Fibroblast of villous mesenchyme (primary cell): ENCODE measurements around the gene TTYH3. TPM values are rescaled to one million over a fixed set of nuclear protein-coding genes. Genes with fewer than 3 reads are reported as not detected.

Experiments
- DNase-seq: peaks from one replicate; pipeline ENCODE4 v3.0.0-alpha.2; 2010; ENCODE audit warnings: low read depth
- H3K4me3 ChIP-seq: 2 replicates; pipeline ENCODE4 v1.5.1; 2011; ENCODE audit warnings: low read depth, mild to moderate bottlenecking, low read length
- total RNA-seq: library from RNA; depleted of rRNA; stranded (reverse); fragments of >200 nt; gene quantifications from 2 replicates; pipeline ENCODE4 v1.2.3, GENCODE V29; 2012
- TF ChIP-seq, protein P1 (sequence below): IDR thresholded peaks from 2 replicates; pipeline ENCODE4 v1.5.1; 2012; ENCODE audit warnings: low read depth, mild to moderate bottlenecking, low read length; ENCODE audit not compliant: insufficient read depth

Gene TTYH3, protein sequence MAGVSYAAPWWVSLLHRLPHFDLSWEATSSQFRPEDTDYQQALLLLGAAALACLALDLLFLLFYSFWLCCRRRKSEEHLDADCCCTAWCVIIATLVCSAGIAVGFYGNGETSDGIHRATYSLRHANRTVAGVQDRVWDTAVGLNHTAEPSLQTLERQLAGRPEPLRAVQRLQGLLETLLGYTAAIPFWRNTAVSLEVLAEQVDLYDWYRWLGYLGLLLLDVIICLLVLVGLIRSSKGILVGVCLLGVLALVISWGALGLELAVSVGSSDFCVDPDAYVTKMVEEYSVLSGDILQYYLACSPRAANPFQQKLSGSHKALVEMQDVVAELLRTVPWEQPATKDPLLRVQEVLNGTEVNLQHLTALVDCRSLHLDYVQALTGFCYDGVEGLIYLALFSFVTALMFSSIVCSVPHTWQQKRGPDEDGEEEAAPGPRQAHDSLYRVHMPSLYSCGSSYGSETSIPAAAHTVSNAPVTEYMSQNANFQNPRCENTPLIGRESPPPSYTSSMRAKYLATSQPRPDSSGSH
- total RNA-seq: 61.3 and 77.3 TPM in 2 replicates

DNA sequence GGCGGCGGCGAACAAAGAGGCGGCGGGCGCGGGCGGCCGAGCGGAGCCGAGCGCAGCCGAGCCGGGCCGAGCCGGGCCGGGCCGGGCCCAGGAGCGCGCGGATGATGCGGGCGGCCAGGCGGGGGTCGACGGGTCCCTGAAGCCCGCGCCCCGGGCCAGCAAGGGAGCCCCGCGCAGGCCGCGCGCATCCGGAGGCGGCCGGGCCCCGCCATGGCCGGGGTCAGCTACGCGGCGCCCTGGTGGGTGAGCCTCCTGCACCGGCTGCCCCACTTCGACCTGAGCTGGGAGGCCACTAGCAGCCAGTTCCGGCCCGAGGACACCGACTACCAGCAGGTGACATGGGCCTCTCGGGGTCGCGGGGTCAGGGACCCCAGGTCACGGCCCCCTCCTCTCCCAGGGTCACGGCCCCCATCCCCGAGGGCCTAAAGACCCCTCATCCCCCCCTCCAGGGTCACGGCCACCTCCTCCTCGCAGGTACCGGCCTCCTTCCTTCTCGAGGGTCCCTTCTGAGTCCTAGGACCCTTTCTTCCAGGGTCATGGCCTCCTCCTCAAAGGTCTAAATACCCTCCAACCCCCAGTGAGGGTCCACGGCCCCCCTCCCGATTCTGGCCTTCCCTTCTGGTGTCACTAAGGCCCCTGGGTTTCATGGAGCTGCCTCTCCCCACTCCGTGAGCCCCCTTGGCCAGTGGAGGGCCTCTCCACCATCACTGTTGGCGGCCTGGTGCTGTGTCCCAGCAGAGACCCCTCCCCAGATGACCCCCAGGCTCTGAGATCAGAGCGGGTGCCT lies at the start of gene TTYH3:
Gene TTYH3, plus strand, starts transcription at position 41 of the 787 bp plus-strand sequence. Its CDS starts 170 bp downstream, at position 211.
- H3K4me3 ChIP-seq: peak within 1 kb of the TSS; percentile 94
- TF ChIP-seq, protein P1, sequence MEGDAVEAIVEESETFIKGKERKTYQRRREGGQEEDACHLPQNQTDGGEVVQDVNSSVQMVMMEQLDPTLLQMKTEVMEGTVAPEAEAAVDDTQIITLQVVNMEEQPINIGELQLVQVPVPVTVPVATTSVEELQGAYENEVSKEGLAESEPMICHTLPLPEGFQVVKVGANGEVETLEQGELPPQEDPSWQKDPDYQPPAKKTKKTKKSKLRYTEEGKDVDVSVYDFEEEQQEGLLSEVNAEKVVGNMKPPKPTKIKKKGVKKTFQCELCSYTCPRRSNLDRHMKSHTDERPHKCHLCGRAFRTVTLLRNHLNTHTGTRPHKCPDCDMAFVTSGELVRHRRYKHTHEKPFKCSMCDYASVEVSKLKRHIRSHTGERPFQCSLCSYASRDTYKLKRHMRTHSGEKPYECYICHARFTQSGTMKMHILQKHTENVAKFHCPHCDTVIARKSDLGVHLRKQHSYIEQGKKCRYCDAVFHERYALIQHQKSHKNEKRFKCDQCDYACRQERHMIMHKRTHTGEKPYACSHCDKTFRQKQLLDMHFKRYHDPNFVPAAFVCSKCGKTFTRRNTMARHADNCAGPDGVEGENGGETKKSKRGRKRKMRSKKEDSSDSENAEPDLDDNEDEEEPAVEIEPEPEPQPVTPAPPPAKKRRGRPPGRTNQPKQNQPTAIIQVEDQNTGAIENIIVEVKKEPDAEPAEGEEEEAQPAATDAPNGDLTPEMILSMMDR: no peak
- no peak for DNase-seq

DNA sequence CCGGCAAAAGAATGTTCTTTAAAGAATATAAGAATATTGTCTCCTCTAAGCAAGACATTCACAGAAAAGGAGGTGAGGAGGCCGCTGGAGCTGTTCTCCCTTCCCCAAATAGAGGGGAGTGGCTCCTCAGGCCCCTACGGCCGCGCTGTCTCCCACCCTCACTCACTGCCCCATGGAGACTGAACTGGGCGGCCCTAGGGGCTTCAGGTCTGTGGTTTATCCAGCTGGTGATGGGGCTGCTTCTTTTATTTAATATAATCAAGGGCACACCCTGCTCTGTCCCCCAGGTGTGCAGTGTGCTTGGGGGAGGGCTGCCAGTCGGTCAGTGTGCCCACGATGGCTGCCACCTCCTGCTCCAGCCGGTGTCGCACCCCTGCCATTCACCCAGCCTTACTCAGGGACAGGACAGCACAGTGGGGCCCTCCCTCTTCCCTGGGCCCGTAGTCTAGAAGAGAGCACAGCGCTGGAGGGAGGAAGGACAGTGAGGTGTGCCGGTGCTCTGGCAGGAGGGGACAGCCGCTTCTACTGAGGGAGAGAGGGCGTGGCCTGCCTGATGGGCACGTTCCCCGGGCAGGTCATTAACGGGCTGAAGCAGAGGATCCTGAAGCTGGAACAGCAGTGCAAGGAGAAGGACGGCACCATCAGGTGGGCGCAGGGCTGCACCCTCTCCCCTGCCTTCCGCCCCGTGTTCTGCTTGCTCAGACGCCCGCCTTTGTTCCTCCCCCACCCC lies 49.6 kb upstream of the TTYH3 start:
- DNase-seq: no peak
- TF ChIP-seq, protein P1: no peak
- H3K4me3 ChIP-seq: no peak overlapping the region

- no peak for DNase-seq
- H3K4me3 ChIP-seq: no peak overlapping the region
- TF ChIP-seq, protein P1: no peak
Observed at GRCh38 chr7:2583798-2584580, 47.8 kb upstream of the TTYH3 start.

DNA sequence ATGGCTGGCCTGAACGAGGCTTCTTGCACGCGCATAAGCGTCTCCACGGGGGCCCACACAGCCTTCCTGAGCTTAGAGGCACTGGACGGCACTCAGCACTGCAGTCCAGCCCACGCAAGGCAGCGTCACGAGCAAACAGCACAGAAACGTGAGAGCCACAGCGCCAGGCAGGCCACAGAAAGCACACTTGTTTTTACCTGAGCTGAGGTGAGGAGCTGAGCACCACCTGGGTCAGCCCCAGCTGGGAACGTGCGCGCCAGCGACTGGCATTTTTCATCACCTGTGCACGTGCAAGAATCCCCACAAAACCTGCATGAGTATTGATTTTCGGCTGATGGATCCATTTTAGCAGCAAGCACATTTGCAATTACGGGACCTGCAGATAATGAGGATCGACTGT lies 46.3 kb upstream of the TTYH3 start:
- TF ChIP-seq, protein P1: no peak
- DNase-seq: no peak
- no peak overlapping the region for H3K4me3 ChIP-seq

- H3K4me3 ChIP-seq: no peak overlapping the region
- DNase-seq: no peak
Observed at GRCh38 chr7:2586326-2587020, 45.3 kb upstream of the TTYH3 start.

More at GRCh38 chr7:2586326-2587020, 45.3 kb upstream of the TTYH3 start:
- TF ChIP-seq, protein P1: no peak
